B cell (primary cell): ENCODE measurements around the gene RGS6.

Source experiments
- CTCF ChIP-seq: fragments of 200-600 bp; IDR thresholded peaks from one replicate; pipeline ENCODE4 v1.8.0; 2022; ENCODE audit warnings: antibody characterized with exemption, mild to moderate bottlenecking
- EZH2 ChIP-seq: IDR thresholded peaks from 2 replicates; pipeline ENCODE4 v1.6.1; 2012; ENCODE audit warnings: borderline replicate concordance, low read depth, mild to moderate bottlenecking, moderate library complexity, low read length; ENCODE audit not compliant: insufficient read depth, poor library complexity, severe bottlenecking

GRCh38 chr14:72510566-72510965 lies 578.3 kb downstream of the RGS6 start:
- TF ChIP-seq CTCF (no peak), EZH2 (no peak)
